GM19193 (cell line): Measurements from ENCODE around the gene CDT1.
A peak's percentile ranks its signal among the peaks of the same experiment; 100 is the strongest.

ENCODE experiments used
- POLR2A ChIP-seq: IDR thresholded peaks from 4 replicates; pipeline ENCODE4 v1.6.1; 2011; ENCODE audit not compliant: insufficient read depth, insufficient read length; ENCODE audit errors: extremely low read depth

CDT1 gene

DNA sequence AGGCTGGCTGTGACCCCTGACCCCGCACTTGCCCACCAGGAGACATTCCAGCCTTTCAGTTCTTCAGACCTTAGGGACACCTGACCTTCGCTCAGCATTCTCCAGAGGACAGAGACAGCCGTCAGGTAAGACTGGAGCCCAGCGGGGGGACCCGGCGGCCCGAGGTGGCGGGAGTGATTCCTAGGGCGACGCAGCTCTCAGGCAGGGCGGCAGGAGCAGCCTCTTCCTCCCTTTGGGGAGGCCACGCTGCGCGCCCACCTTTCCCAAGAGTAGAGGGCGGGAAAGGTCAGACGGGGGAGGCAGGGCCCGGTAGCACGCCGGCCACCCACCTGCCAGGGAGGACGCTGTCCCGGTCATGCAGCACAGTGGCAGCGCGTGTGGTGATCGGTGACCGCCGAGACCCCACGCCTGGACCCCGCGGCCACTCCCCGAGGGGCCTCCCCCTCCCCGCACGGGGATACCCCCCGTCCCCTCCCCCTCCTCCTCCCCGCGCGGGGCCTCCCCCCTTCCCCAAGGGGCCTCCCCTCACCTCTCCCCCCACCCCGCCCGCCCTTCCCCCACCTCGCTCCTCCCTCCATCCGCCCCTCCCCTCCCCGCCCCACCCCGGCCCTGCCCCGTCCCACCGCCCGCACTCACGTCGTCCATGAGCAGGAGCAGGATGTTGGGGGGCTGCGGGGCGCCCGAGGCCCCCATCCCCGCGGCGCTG is 52.7 kb downstream of the CDT1 start:
- TF ChIP-seq POLR2A: no peak

DNA sequence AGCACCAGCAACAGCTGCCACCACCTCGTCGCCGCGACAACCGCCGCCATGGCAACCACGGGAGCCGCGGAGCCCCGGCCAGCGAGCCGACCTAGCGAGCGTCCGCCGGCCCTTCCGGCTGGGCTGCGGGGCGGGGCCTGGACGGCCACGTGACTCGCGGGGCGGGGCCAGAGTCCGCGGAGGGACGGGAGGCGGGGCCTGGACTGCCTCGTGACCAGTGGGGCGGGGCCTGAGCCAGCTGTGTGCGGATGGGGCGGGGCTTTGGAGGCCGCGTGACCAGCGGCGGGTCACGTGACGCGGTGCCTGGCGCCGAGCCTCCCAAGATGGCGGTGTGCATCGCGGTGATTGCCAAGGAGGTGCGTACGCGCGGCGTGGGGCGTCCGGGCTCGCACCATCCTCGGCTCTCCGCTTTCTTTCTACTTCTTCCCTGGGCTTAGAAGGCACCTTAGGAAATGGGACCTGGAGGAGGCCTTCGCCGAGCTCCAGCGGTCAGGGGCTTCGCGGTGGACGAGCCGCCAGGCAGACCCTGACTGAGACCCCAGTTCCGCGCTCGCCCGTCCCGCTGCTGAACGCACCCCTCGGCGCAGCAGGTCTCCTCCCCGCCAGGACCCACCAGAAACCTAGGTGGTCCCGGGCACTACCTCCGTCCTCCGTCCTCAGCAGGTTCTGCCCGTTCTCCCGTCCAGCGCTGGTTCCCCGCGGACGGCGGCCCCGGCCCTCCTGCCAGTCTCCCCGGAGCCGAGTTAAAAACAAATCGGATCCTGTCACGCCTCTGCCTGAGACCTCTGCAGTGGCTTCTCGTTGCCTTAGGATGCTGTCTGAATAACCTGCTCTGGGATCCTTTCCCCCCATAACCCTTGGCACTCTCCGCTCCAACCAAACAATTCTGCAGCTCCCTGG is 53.5 kb downstream of the CDT1 start, which contains the start of the genes GALNS and TRAPPC2L:
GALNS (minus strand) TSS at position 120 of the 900 bp plus-strand sequence; CDS start at position 50, 70 bp downstream.
TRAPPC2L (plus strand) TSS at position 300 of the 900 bp plus-strand sequence; CDS start at position 324, 24 bp downstream.
- TF ChIP-seq POLR2A: peak; percentile 85

DNA sequence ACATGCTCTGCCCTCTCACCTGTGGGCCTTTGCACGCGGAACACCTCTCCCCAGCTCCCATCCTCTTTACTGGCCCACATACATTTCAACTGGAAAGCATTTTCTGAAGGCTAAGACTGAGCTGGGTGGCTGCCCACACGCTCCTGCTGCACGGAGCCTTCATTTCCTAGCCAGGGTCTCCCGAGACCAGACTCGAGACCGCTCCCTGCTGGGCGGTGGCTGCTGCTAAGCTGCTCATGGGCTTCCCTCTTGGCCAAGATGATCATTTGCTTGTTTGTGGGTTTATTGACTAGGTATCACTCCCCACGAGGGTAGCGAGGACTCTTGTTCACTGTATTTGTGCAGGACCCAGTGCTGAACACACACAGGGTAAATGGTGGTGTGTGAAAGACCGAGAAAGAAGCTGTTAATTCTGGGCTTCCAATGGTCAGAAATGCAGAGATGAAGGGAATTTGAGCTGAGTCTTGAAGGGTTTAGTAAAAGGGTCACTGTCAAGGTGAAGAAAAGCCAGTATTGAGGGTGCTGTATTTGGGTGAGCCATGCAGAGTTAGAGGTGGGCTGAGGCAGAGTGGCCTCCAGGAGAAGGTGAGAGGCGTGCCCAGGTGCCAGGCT is 54.2 kb downstream of the CDT1 start:
- TF ChIP-seq POLR2A: no peak
